ENCODE results near the gene DDX41. TPM values are rescaled to one million over a fixed set of nuclear protein-coding genes. Genes with fewer than 3 reads are reported as not detected.

The DDX41 gene
- total and polyA plus RNA-seq, 2 donors (not counting 1 experiment from before 2014, with no cell fraction given) = 66.8 to 79.1 TPM

GRCh38 chr5:177482359-177482795 is 34.4 kb downstream of the DDX41 start:
- H3K9ac ChIP-seq (ENCODE audit: insufficient read depth, low read length) = no peak overlapping the region

DNA sequence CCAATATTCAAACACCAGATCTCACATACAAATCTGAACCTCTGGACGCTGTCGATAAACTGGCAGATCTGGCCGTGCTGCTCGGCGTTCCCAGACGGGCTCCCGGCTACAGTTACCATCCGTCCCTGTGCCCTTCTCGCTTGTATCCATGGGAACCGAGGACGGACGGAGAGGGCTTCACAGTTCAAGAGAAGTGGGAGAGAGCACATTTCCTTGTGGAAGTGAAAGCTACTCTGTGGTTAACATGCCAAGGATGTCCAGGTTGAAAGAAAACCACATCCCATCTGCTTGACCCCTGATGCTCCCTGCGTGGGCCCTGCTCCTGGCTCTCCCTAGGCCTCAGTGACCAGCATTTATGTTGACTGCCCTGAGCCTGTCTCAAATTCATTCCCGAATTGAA is 37.0 kb downstream of the DDX41 start:
- no peak overlapping the region for H3K4me3 ChIP-seq (replicated peaks in 1 of 4; ENCODE audit: control extremely low read depth in 1 of 4, insufficient read depth in 1 of 4, low read depth in 3 of 4, low read length in 4 of 4)
- H3K27ac ChIP-seq (ENCODE audit: insufficient read depth, low read length) = peak overlapping the region; percentile 84
- peaks cover 34% of the 10 kb centered on the region for H3K4me1 ChIP-seq (ENCODE audit: control insufficient read depth, extremely low read depth, insufficient read depth, low read length)
- peaks cover 30% of the 10 kb centered on the region for H3K36me3 ChIP-seq (ENCODE audit: control insufficient read depth, insufficient read depth, low read length)
- H3K27me3 ChIP-seq (ENCODE audit: control insufficient read depth, insufficient read depth, low read length) = no peaks in the 10 kb centered on the region
- H2AFZ ChIP-seq (ENCODE audit: low read length) = no peak overlapping the region
- H3K9me3 ChIP-seq (ENCODE audit: control insufficient read depth, insufficient read depth, low read depth, low read length) = no peaks in the 10 kb centered on the region
- H3K79me2 ChIP-seq (ENCODE audit: control insufficient read depth, insufficient read depth, low read length) = no peaks in the 10 kb centered on the region
- no peaks in the 10 kb centered on the region for H4K20me1 ChIP-seq (ENCODE audit: control insufficient read depth, extremely low read depth, insufficient read depth, low read length)
- peak; percentile 62 to 74 for DNase-seq (ENCODE audit: low read depth in 2 of 2)
- no peak for TF ChIP-seq CTCF (conservative IDR thresholded peaks at IDR 0.05 in 1 of 2, IDR thresholded peaks at IDR 0.05 in 1 of 2; ENCODE audit: low read depth in 1 of 2, low read length in 2 of 2)
- no peak for TF ChIP-seq EZH2 (IDR thresholded peaks at IDR 0.05; ENCODE audit: low read length, missing control alignments)
- no peak overlapping the region for H3K9ac ChIP-seq (ENCODE audit: insufficient read depth, low read length)
- H3K4me2 ChIP-seq (ENCODE audit: extremely low read depth, insufficient read depth, low read length) = no peak overlapping the region

More at GRCh38 chr5:177482359-177482795, 34.4 kb downstream of the DDX41 start:
- no peak for DNase-seq (ENCODE audit: low read depth in 2 of 2)
- no peak overlapping the region for H3K4me2 ChIP-seq (ENCODE audit: extremely low read depth, insufficient read depth, low read length)
- no peaks in the 10 kb centered on the region for H3K9me3 ChIP-seq (ENCODE audit: control insufficient read depth, insufficient read depth, low read depth, low read length)
- H3K4me3 ChIP-seq (replicated peaks in 1 of 4; ENCODE audit: control extremely low read depth in 1 of 4, insufficient read depth in 1 of 4, low read depth in 3 of 4, low read length in 4 of 4) = no peak overlapping the region
- H3K36me3 ChIP-seq (ENCODE audit: control insufficient read depth, insufficient read depth, low read length) = peaks cover 43% of the 10 kb centered on the region
- H2AFZ ChIP-seq (ENCODE audit: low read length) = no peak overlapping the region
- no peaks in the 10 kb centered on the region for H3K27me3 ChIP-seq (ENCODE audit: control insufficient read depth, insufficient read depth, low read length)
- H3K79me2 ChIP-seq (ENCODE audit: control insufficient read depth, insufficient read depth, low read length) = peaks cover 1% of the 10 kb centered on the region
- TF ChIP-seq CTCF (conservative IDR thresholded peaks at IDR 0.05 in 1 of 2, IDR thresholded peaks at IDR 0.05 in 1 of 2; ENCODE audit: low read depth in 1 of 2, low read length in 2 of 2) (no peak), EZH2 (IDR thresholded peaks at IDR 0.05; ENCODE audit: low read length, missing control alignments) (no peak)
- H3K4me1 ChIP-seq (ENCODE audit: control insufficient read depth, extremely low read depth, insufficient read depth, low read length) = peaks cover 21% of the 10 kb centered on the region
- no peaks in the 10 kb centered on the region for H4K20me1 ChIP-seq (ENCODE audit: control insufficient read depth, extremely low read depth, insufficient read depth, low read length)
- H3K27ac ChIP-seq (ENCODE audit: insufficient read depth, low read length) = no peak overlapping the region

GRCh38 chr5:177478711-177479646 is 37.8 kb downstream of the DDX41 start:
- H3K4me1 ChIP-seq (ENCODE audit: control insufficient read depth, extremely low read depth, insufficient read depth, low read length) = peaks cover 34% of the 10 kb centered on the region
- H3K4me2 ChIP-seq (ENCODE audit: extremely low read depth, insufficient read depth, low read length) = peak overlapping the region; percentile 54
- H3K27me3 ChIP-seq (ENCODE audit: control insufficient read depth, insufficient read depth, low read length) = no peaks in the 10 kb centered on the region
- peaks cover 23% of the 10 kb centered on the region for H3K36me3 ChIP-seq (ENCODE audit: control insufficient read depth, insufficient read depth, low read length)
- H3K9ac ChIP-seq (ENCODE audit: insufficient read depth, low read length) = no peak overlapping the region
- no peaks in the 10 kb centered on the region for H4K20me1 ChIP-seq (ENCODE audit: control insufficient read depth, extremely low read depth, insufficient read depth, low read length)
- DNase-seq (ENCODE audit: low read depth in 2 of 2) = peak; percentile 55 to 70
- H3K79me2 ChIP-seq (ENCODE audit: control insufficient read depth, insufficient read depth, low read length) = no peaks in the 10 kb centered on the region
- no peaks in the 10 kb centered on the region for H3K9me3 ChIP-seq (ENCODE audit: control insufficient read depth, insufficient read depth, low read depth, low read length)
- TF ChIP-seq CTCF (conservative IDR thresholded peaks at IDR 0.05 in 1 of 2, IDR thresholded peaks at IDR 0.05 in 1 of 2; ENCODE audit: low read depth in 1 of 2, low read length in 2 of 2) (no peak), EZH2 (IDR thresholded peaks at IDR 0.05; ENCODE audit: low read length, missing control alignments) (no peak)
- peak overlapping the region; percentile 84 for H3K27ac ChIP-seq (ENCODE audit: insufficient read depth, low read length)
- H3K4me3 ChIP-seq (replicated peaks in 1 of 4; ENCODE audit: control extremely low read depth in 1 of 4, insufficient read depth in 1 of 4, low read depth in 3 of 4, low read length in 4 of 4) = no peak overlapping the region
- H2AFZ ChIP-seq (ENCODE audit: low read length) = no peak overlapping the region

Data from fibroblast of lung (primary cell).